Measurements from ENCODE around the gene EIF4G3.

- no peak for TF ChIP-seq CTCF (IDR thresholded peaks at IDR 0.05; ENCODE audit: extremely low read depth in 1 of 2, insufficient read depth in 1 of 2, low read depth in 1 of 2, low read length in 2 of 2)
- TF ChIP-seq FOS (IDR thresholded peaks at IDR 0.05; ENCODE audit: borderline replicate concordance, insufficient read depth, low read length): no peak
- no peak for TF ChIP-seq JUN (IDR thresholded peaks at IDR 0.05; ENCODE audit: borderline replicate concordance, insufficient read depth, insufficient read length, low read depth)
- TF ChIP-seq MAX (IDR thresholded peaks at IDR 0.05; ENCODE audit: insufficient read depth, insufficient read length): no peak
Observed at GRCh38 chr1:20980051-20980450, 196.6 kb downstream of the EIF4G3 start.

All from endothelial cell of umbilical vein (primary cell).